ENCODE data around the gene CARHSP1. TPM values are rescaled to one million over a fixed set of nuclear protein-coding genes. Genes with fewer than 3 reads are reported as not detected.

Gene CARHSP1
- total and polyA plus RNA-seq, 2 of the 8 experiments (the other 6 are each of a cell fraction or from before 2014, with no cell fraction given): 292 to 300 TPM

- CTCF ChIA-PET (ENCODE audit: partially characterized antibody): interaction anchor here (1.0 to 10.5 kb wide), 6 partner anchors 10 to 263 kb away, joined by 3 to 90 read pairs (median 13); partner anchors contain the start of gene LITAFD
- Histone ChIP-seq H3K4me3 (ENCODE audit: extremely low read depth in 1 of 4, insufficient read depth in 2 of 4, low read depth in 3 of 4, low read length in 4 of 4) (no peak overlapping the region), H4K8ac (ENCODE audit: extremely low read depth, insufficient read depth, low read length) (0 out of 2 replicates have a peak overlapping the region, but pooled peaks have one; percentile 0), H3K27ac (ENCODE audit: low read depth, low read length) (no peak overlapping the region), H2BK20ac (ENCODE audit: low read length) (no peak overlapping the region), H2BK120ac (replicated peaks; ENCODE audit: low read depth, low read length) (no peak overlapping the region), H2AFZ (ENCODE audit: low read length) (no peak overlapping the region), H3K18ac (ENCODE audit: extremely low read depth, low read length) (no peak overlapping the region), H3K14ac (ENCODE audit: insufficient read length) (no peak overlapping the region), H3K9ac (replicated peaks in 1 of 4; ENCODE audit: extremely low read depth in 1 of 4, low read depth in 3 of 4, low read length in 3 of 4) (no peak overlapping the region; a peak in 1 of 7 replicates), H2BK12ac (ENCODE audit: low read depth, low read length) (no peak overlapping the region), H3K4ac (replicated peaks; ENCODE audit: insufficient read length, low read depth, low read length) (no peak overlapping the region), H3K23ac (ENCODE audit: insufficient read length) (no peak overlapping the region), H2AK5ac (ENCODE audit: low read depth, low read length) (no peak overlapping the region), H3K27me3 (replicated peaks in 1 of 4; ENCODE audit: control insufficient read depth in 3 of 4, extremely low read depth in 1 of 4, insufficient read depth in 3 of 4, low read length in 3 of 4) (no peaks in the 10 kb centered on the region), H2BK5ac (ENCODE audit: low read depth, low read length) (0 out of 2 replicates have a peak overlapping the region, but pooled peaks have one; percentile 2), H4K5ac (ENCODE audit: insufficient read length, low read depth, low read length) (no peak overlapping the region), H3K36me3 (ENCODE audit: control insufficient read depth in 2 of 4, insufficient read depth in 4 of 4, low read length in 3 of 4) (peaks cover 9 to 41% (median 19%) of the 10 kb centered on the region in 4 experiments), H4K91ac (replicated peaks; ENCODE audit: insufficient read length, low read length) (no peak overlapping the region), H3K56ac (replicated peaks; ENCODE audit: insufficient read length, low read depth, low read length) (no peak overlapping the region), H4K20me1 (replicated peaks in 1 of 2; ENCODE audit: control insufficient read depth in 1 of 2, insufficient read depth in 2 of 2, low read length in 2 of 2) (peaks cover 41 to 61% of the 10 kb centered on the region in 2 experiments), H3K23me2 (ENCODE audit: low read depth, low read length) (peaks cover 12% of the 10 kb centered on the region), H3K79me2 (ENCODE audit: control insufficient read depth in 1 of 2, insufficient read depth in 2 of 2, low read length in 2 of 2) (peaks cover 51 to 91% of the 10 kb centered on the region in 2 experiments), H3K9me3 (ENCODE audit: insufficient read depth in 2 of 2, low read depth in 1 of 2, low read length in 1 of 2) (no peaks in the 10 kb centered on the region), H3K79me1 (ENCODE audit: low read depth, low read length) (peaks cover 44% of the 10 kb centered on the region), H3K4me2 (ENCODE audit: insufficient read depth in 1 of 2, low read depth in 2 of 2, low read length in 2 of 2) (no peak overlapping the region), H3K4me1 (replicated peaks in 1 of 4; ENCODE audit: control insufficient read depth in 3 of 4, insufficient read depth in 4 of 4, low read length in 3 of 4) (peaks cover 22 to 47% (median 34%) of the 10 kb centered on the region in 4 experiments), H2BK15ac (ENCODE audit: low read length) (no peak overlapping the region)
- FAIRE-seq (no peak), DNase-seq (ENCODE audit: low read depth in 1 of 2, low spot score in 2 of 2) (no peak)
- POLR2A ChIA-PET (ENCODE audit: partially characterized antibody): interaction anchor here (0.9 to 29.1 kb wide), 4 partner anchors 4 to 31 kb away, joined by 3 to 456 read pairs (median 234); partner anchors contain the start of genes CARHSP1 and LITAFD
- TF ChIP-seq SRF (IDR thresholded peaks at IDR 0.05; ENCODE audit: low read depth, low read length) (no peak), POLR2AphosphoS5 (IDR thresholded peaks at IDR 0.05; ENCODE audit: low read depth, low read length) (peak; percentile 52; the same call in 1 of the 2 replicates), CTBP2 (IDR thresholded peaks at IDR 0.05; ENCODE audit: borderline replicate concordance, insufficient read depth, insufficient read length, low read length) (no peak), TEAD4 (IDR thresholded peaks at IDR 0.05; ENCODE audit: low read depth, low read length) (no peak)
- 89% methylated on average over 13 of the region's 14 CpGs; no CpG with 5 or more reads in 1 of the 2 experiments for WGBS, 2 experiments (ENCODE audit: extremely low coverage in 1 of 2, insufficient coverage in 1 of 2, insufficient read length in 1 of 2, insufficient replicate concordance in 2 of 2, low coverage in 1 of 2, low lambda C conversion rate in 2 of 2, missing lambda C conversion rate in 1 of 2)
Measured at GRCh38 chr16:8862309-8863130, 6.3 kb downstream of the CARHSP1 start.
